Psoas muscle (tissue), 8 donors: Measurements from ENCODE around the gene ARX. TPM values are rescaled to one million over a fixed set of nuclear protein-coding genes. Genes with fewer than 3 reads are reported as not detected.
A peak's percentile ranks its signal among the peaks of the same experiment; 100 is the strongest.

Source experiments
- ATAC-seq, 4 donors: fragments of 200-7000 bp; cut with Tn5 transposase; one replicate each; pipeline ENCODE4 v1.9.1; 2020; ENCODE audit warnings: moderate library complexity in 3 of 4, mild to moderate bottlenecking in 2 of 4
- DNase-seq, 2 donors: peaks; one replicate each; pipeline ENCODE4 v3.0.0-alpha.2; 2020
- H3K27ac ChIP-seq: fragments of 200-600 bp; one replicate; pipeline ENCODE4 v1.8.0; 2022
- H3K27me3 ChIP-seq, 3 donors: fragments of 200-600 bp in 1 of 3; one replicate each; pipeline versions ENCODE4 v1.6.1 to v1.8.0; 2013 to 2022; ENCODE audit warnings: low read length in 2 of 3, mild to moderate bottlenecking in 2 of 3, moderate library complexity in 1 of 3; ENCODE audit not compliant: insufficient read depth in 3 of 3
- H3K36me3 ChIP-seq, 2 donors: fragments of 200-600 bp in 1 of 2; one replicate each; pipeline versions ENCODE4 v1.6.1 to v1.8.0; 2013 to 2022; ENCODE audit warnings: low read depth in 1 of 2, mild to moderate bottlenecking in 1 of 2, moderate library complexity in 1 of 2; ENCODE audit not compliant: insufficient read depth in 1 of 2
- H3K4me1 ChIP-seq: fragments of 200-600 bp; one replicate; pipeline ENCODE4 v1.8.0; 2022
- H3K4me3 ChIP-seq: fragments of 200-600 bp; one replicate; pipeline ENCODE4 v1.8.0; 2022; ENCODE audit warnings: mild to moderate bottlenecking
- H3K9me3 ChIP-seq: fragments of 200-600 bp; one replicate; pipeline ENCODE4 v1.8.0; 2022
- WGBS, 3 donors: extraction: QIAGEN DNeasy Blood & Tissue Kit; methylation state at CpG; one replicate each; pipeline versions ENCODE4 v1.1.6 to v1.1.7; 2013; 5-methylcytosine and 5-hydroxymethylcytosine counted together
- intact Hi-C, 2 donors: fragments of 100-400 bp; cut with DNase I; formaldehyde crosslinking; loops; one replicate each; pipeline versions ENCODE4 v1.11.0 to v1.14.2; 2022
- polyA plus RNA-seq, 3 donors: library from polyadenylated mRNA; stranded (reverse); fragments of 200-250 nt; gene quantifications; one replicate each; pipeline ENCODE4 v1.2.3, GENCODE V29; 2013
- total RNA-seq, 4 donors: library from RNA; stranded (reverse); fragmentation: NEBNext Ultra II Directional in 2 of 4; extraction: Animal tissue kit (Norgen Biotek cat#: 25700) in 2 of 4; gene quantifications; one replicate each; pipeline versions ENCODE4 v1.2.1 to v1.2.4, GENCODE V29; 2021 to 2023
- TF ChIP-seq, protein P1 (sequence below): fragments of 200-600 bp; IDR thresholded peaks from one replicate; pipeline ENCODE4 v1.8.0; 2022; ENCODE audit warnings: antibody characterized with exemption
- donor health status: healthy with polysubstance abuse.
- donor health status: DM: no; HTN: no; CAD: no; lungs with moderate emphysema.
- donor health status: Bipolar disorder and iron deficiency.
- donor health status: healthy.
- donor health status: DM: yes; HTN: yes; CAD: no.
- donor health status: DM: no; HTN: no; CAD: no.
- donor health status: DM: no; HTN: no; CAD: no.
- donor health status: DM: yes; HTN: yes; CAD: no.

Gene ARX
- total and polyA plus RNA-seq, 7 donors, result 0.64 to 12.8 (median 3.0) TPM

DNA sequence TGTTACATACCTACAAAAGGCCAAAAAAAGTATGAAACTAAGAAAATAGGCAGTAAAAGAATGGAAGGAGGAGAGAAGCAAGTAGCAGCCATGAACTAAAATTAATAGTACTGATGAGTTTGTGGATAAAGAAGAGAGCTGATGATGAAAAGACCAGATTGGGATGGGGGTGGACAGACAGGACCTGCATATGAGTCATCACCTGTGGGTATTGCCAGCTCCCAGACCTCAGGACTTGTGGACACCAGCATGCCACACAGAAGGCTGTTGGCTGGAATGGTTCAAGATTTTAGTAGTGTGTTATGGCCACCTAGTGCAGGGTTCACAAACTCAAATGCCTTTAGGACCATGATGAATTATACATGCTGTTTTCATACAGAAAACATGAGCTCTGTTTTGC is 58.9 kb downstream of the ARX start:
- TF ChIP-seq, protein P1, sequence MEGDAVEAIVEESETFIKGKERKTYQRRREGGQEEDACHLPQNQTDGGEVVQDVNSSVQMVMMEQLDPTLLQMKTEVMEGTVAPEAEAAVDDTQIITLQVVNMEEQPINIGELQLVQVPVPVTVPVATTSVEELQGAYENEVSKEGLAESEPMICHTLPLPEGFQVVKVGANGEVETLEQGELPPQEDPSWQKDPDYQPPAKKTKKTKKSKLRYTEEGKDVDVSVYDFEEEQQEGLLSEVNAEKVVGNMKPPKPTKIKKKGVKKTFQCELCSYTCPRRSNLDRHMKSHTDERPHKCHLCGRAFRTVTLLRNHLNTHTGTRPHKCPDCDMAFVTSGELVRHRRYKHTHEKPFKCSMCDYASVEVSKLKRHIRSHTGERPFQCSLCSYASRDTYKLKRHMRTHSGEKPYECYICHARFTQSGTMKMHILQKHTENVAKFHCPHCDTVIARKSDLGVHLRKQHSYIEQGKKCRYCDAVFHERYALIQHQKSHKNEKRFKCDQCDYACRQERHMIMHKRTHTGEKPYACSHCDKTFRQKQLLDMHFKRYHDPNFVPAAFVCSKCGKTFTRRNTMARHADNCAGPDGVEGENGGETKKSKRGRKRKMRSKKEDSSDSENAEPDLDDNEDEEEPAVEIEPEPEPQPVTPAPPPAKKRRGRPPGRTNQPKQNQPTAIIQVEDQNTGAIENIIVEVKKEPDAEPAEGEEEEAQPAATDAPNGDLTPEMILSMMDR, result no peak
- no peaks in the 10 kb centered on the region for H3K27me3 ChIP-seq
- DNase-seq, result no peak
- no peak overlapping the region for H3K27ac ChIP-seq
- no peak overlapping the region for H3K4me3 ChIP-seq
- H3K4me1 ChIP-seq, result no peaks in the 10 kb centered on the region
- H3K9me3 ChIP-seq, result no peaks in the 10 kb centered on the region
- no peaks in the 10 kb centered on the region for H3K36me3 ChIP-seq
- intact Hi-C loops, result no loop called here
- peak; percentile 46 to 80 (median 70) for ATAC-seq

DNA sequence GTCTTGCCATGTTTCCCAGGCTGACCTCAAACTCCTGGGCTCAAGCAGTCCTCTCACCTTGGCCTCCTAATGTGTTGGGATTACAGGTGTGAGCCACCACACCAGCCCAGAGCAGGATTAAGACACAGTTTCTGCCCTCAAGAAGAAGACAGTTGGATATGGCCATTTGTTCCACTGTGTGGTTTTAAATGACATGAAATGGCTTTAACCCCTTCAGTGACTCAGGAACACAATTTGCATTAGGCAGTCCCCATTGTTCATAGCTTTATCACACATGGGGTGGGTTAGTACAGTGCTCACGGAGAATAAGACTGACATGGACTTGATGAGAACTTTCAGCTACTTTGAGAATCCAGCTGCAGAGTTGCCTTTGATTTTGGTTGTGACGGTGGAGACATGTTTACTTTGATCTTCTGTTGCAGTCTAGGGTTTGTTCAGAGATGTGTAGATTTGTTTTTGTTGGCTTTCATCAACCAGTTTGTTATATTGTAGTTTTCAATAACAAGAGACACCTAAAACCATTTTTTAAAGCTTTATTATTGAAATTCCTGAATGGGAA is 60.3 kb downstream of the ARX start:
- Histone ChIP-seq H3K4me1 (no peaks in the 10 kb centered on the region), H3K9me3 (no peaks in the 10 kb centered on the region), H3K4me3 (no peak overlapping the region), H3K36me3 (no peaks in the 10 kb centered on the region), H3K27ac (no peak overlapping the region), H3K27me3 (no peaks in the 10 kb centered on the region)
- intact Hi-C loops, result no loop called here
- WGBS, 3 donors, result 69 to 100% (median 98%) methylated on average over 2 of the region's 2 CpGs
- ATAC-seq, result no peak
- DNase-seq, result no peak
- TF ChIP-seq, protein P1, result no peak

DNA sequence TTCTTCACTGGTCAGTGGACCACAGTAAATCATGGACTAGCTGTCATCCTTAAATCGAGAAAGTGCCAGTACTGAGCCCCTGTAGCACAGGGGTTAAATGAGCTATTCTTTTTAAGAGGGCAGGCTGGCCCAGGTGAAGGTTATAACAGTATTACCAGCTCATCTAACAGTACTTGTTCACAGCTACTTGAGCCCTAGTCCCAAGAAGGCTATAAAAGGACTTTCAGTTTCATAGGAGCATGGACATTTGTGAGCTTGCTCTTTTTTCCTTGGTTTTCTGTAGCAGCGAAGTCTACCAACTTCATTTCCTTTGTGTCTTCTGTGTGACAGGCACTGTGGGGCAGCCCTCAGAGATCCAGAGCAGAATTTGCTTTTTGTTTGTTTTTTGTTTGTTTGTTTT is 61.0 kb downstream of the ARX start:
- intact Hi-C loops, result no loop called here
- no peak overlapping the region for H3K4me3 ChIP-seq
- H3K27me3 ChIP-seq, result no peaks in the 10 kb centered on the region
- WGBS, 3 donors, result 59 to 73% (median 65%) methylated on average over 2 of the region's 2 CpGs
- H3K4me1 ChIP-seq, result no peaks in the 10 kb centered on the region
- ATAC-seq (no peak), DNase-seq (no peak)
- no peaks in the 10 kb centered on the region for H3K36me3 ChIP-seq
- TF ChIP-seq, protein P1, result no peak
- H3K27ac ChIP-seq, result no peak overlapping the region
- no peaks in the 10 kb centered on the region for H3K9me3 ChIP-seq
